ENCODE results near the gene ABL1. TPM values are rescaled to one million over a fixed set of nuclear protein-coding genes. Genes with fewer than 3 reads are reported as not detected.

ABL1 gene
- total RNA-seq, 2 donors from 2014 or later: 62.8 to 123 TPM

DNA sequence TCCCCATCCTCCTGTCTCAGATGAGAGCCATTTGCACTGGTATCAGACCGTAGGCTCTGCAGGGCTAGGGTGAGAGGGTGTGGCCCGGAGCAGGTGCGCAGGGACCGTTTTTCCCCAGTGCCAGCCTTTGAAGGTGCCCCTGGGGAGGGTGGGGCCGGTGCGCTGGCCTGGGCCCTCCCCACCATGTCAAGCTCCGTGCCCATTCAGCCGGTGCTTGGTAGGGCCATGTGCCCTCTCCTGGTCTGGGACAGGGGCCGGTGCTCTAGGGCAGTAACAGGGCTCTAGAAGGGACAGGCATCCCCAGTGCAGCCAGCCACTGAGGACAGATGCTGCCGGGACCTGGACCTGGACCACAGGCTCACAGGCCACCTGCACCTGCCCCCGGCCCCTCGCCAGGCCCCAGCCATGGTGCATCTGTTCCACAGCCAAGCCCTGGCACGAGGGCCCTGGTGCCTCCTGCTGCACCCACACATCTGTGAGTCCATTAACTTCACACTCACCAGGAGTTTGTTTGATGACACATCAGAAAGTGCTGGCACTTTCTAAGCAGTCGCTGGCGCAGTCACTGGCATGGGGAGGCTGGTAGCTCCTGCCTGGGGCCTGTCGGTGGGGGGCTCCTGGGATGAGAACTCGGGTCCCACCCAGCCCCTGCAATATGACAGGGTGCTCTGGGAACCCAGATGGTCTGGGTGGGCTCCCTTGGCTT lies 66.6 kb downstream of the ABL1 start:
- H3K4me3 ChIP-seq: no peak overlapping the region
- H3K9me3 ChIP-seq: no peaks in the 10 kb centered on the region
- TF ChIP-seq, protein P1, sequence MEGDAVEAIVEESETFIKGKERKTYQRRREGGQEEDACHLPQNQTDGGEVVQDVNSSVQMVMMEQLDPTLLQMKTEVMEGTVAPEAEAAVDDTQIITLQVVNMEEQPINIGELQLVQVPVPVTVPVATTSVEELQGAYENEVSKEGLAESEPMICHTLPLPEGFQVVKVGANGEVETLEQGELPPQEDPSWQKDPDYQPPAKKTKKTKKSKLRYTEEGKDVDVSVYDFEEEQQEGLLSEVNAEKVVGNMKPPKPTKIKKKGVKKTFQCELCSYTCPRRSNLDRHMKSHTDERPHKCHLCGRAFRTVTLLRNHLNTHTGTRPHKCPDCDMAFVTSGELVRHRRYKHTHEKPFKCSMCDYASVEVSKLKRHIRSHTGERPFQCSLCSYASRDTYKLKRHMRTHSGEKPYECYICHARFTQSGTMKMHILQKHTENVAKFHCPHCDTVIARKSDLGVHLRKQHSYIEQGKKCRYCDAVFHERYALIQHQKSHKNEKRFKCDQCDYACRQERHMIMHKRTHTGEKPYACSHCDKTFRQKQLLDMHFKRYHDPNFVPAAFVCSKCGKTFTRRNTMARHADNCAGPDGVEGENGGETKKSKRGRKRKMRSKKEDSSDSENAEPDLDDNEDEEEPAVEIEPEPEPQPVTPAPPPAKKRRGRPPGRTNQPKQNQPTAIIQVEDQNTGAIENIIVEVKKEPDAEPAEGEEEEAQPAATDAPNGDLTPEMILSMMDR (IDR thresholded peaks at IDR 0.05): no peak
- peaks cover 8% of the 10 kb centered on the region for H3K27me3 ChIP-seq (replicated peaks; ENCODE audit: insufficient read depth)
- no peaks in the 10 kb centered on the region for H3K36me3 ChIP-seq
- ATAC-seq (ENCODE audit: insufficient number of reproducible peaks, low FRiP score, low read depth) (no peak), DNase-seq (ENCODE audit: low spot score) (no peak)
- no peak overlapping the region for H3K27ac ChIP-seq
- H3K4me1 ChIP-seq (ENCODE audit: control insufficient read depth in 1 of 2, low read depth in 2 of 2): no peaks in the 10 kb centered on the region

DNA sequence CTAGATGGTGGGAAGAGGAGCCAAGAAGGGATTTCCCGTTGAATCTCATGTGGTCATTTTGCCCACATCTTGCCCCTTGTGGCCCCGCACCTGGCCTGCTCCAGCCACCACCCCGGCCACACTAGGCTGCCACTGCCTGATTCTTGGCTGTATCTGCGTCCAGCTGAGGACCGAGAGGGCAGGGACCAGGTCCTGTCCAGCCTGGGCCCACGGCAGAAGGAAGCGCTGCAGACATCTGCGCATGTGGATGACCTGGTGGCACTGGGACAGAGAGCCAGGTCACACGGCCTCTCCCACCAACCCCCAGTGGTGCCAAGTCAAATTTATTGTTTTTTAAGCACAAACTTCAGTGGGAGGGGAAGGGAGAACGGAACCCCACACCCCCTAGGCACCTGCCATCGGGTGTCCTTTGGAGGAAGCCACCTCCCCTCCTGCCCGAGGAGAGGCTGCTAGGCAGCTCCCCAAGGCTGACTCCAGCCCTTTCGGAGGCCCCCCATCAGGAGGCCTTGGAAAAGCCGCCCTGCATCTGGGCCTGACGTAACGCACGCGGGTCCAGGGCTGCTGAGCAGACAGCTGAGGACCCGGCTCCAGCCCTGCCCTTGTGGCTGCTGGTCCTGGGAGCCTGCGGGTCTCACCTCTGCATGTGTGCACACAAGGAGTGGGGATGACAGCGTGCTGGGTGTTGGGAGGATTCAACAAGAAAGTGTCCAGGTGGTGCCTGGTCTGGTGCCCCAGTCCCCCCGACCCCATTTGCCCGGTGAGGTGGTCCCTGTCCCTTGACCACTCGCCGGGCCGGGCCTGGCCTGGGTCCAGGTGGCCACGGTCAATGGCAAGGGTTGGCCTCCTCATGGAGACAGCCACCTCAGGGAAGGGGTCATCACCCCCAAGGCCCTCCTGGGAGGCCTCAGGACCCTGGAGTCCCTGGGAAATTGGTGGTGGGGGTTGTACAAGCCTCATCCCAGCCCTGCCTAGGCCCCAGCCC lies 67.4 kb downstream of the ABL1 start:
- ATAC-seq (ENCODE audit: insufficient number of reproducible peaks, low FRiP score, low read depth) (no peak), DNase-seq (ENCODE audit: low spot score) (no peak)
- Histone ChIP-seq H3K4me1 (ENCODE audit: control insufficient read depth in 1 of 2, low read depth in 2 of 2) (no peaks in the 10 kb centered on the region), H3K4me3 (no peak overlapping the region), H3K36me3 (no peaks in the 10 kb centered on the region), H3K27ac (no peak overlapping the region), H3K9me3 (no peaks in the 10 kb centered on the region), H3K27me3 (replicated peaks; ENCODE audit: insufficient read depth) (peaks cover 8% of the 10 kb centered on the region)
- TF ChIP-seq, protein P1 (IDR thresholded peaks at IDR 0.05): no peak

DNA sequence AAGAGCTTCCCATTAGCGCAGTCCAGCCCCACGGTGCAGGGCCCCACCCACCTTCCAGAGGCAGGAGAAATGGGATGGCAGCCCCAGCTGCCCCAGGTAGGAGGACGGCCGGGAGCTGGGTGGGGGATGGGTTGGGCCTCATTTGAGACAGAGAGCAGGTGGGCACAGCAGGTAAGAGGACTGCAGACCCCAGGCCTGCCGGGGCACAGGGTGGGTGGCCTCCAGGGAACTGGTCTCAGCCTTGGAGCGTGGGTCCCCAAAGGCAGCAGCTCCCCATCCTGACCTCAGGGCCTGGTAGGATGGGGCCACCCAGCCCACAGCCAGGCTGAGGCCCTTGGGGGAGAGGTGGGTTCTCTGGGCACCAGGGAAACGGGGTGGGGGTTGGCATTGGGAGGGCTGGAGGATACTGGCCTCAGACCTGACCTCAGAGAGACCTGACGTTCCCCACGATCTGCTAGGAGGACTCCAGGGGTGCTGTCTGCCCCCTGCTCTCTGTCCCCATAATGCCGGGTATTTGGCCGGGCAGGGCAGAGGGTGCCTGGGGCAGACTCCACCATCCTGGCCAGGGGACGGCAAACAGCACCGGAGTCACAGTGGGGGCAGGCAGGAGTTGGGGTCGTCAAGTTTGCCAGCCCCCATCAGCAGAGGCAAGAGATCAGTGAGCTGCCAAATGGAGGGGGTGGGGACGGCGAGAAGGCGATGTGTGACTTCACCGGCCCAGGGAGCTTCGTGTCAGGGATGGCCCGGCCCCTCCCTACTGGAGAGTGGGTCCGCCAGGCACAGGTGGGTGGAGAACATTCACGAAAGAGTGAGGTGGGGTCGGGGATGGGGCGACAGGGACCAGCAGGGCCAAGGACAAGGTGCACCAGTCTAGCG lies 68.4 kb downstream of the ABL1 start:
- no peak for DNase-seq (ENCODE audit: low spot score)
- TF ChIP-seq, protein P1 (IDR thresholded peaks at IDR 0.05): no peak
- ATAC-seq (ENCODE audit: insufficient number of reproducible peaks, low FRiP score, low read depth): no peak
- Histone ChIP-seq H3K36me3 (no peaks in the 10 kb centered on the region), H3K4me3 (no peak overlapping the region), H3K9me3 (no peaks in the 10 kb centered on the region), H3K4me1 (ENCODE audit: control insufficient read depth in 1 of 2, low read depth in 2 of 2) (no peaks in the 10 kb centered on the region), H3K27ac (no peak overlapping the region), H3K27me3 (replicated peaks; ENCODE audit: insufficient read depth) (peaks cover 8% of the 10 kb centered on the region)

DNA sequence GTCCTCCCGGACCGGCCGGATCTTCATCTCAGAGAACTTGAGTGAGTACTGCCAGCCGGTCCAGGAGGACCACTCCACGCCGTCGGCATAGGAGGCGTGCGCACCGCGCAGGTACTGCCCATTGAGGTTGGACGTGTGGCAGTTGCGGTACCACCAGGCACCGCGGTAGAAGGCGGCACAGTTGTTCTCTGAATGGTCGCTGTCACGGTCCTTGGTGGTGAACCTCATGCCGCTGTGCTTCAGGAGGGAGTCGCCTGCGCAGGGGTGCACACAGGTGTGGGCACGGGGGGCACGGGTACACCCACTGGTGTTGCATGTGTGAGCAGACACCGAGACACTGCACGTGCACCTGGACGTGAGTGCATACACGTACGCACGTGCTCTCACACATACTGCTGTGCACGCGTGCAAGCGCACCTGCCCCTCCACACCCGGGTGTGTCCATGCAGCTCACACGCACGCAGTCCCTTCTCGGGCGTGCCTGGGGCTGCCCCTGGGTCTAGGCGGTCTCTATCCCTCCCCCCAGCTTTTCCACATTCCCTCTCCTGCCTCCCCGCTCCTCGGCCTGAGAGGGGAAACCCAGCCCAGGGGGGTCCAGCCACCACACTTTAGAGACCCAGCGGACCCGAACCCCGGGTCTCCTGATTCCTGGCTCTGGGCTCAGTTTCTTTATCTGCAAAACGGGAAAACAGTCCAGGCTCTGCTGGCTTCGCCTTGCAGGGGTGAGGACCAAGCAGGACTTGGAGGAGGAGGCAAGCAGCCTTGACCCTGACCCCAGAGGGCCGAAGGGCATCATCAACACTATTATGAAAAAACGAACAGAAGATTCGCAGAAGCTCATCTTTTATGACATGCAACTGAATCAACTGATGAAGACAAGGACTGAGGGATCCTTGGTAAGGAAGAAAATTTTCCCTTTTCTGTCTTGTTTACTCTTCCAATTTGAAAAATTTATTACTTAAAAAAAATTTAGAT lies 69.3 kb downstream of the ABL1 start:
- Histone ChIP-seq H3K4me3 (no peak overlapping the region), H3K9me3 (no peaks in the 10 kb centered on the region), H3K27me3 (replicated peaks; ENCODE audit: insufficient read depth) (peaks cover 8% of the 10 kb centered on the region), H3K36me3 (no peaks in the 10 kb centered on the region), H3K4me1 (ENCODE audit: control insufficient read depth in 1 of 2, low read depth in 2 of 2) (no peaks in the 10 kb centered on the region), H3K27ac (no peak overlapping the region)
- ATAC-seq (ENCODE audit: insufficient number of reproducible peaks, low FRiP score, low read depth): no peak
- no peak for DNase-seq (ENCODE audit: low spot score)
- TF ChIP-seq, protein P1 (IDR thresholded peaks at IDR 0.05): no peak
